ENCODE data around the gene METTL16.

Gene METTL16

DNA sequence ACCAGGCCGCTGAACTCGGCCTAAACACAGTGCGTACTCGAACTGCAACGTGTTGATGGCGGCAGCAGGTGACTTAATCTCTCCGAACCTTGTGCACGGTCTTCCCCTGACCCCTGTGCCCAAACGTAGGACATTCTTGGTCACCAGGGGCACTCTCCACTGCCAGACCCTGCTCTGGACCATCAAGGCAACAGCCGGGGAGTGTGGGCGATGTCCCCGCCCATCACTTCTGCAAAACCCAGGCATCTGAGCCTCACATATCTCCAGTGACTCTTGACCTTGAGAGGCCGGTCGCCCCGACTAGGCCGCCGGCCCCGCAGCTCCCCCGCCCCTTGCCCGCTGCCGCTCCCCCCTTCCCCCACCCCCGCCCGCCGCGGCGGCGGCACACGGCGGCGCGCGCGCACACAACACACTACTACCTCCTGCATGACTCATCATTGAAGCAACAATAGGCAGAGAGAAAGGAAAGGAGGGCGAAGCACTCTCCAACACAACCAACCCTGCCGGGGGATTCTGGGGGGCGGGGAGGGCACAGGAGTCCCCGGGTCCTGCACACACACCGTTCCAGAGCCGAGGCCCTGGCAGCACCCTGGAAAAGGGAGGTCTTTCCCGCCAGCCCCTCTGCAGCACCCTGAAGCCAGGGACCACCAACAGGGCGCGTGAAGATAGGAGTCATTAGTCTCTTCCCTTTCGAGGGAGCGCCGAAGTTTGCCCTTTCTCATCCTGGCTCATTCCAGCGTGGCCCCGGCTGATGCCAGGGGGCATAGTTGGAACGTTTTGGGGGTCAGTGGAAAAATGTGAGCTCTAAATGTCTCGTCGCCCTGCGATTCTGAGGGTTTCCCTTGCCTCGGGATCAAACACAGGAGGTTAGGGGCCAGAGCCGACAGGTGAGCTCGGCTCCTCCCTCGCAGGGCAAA, 112.8 kb downstream of the METTL16 start:
- FAIRE-seq = peak; percentile 31
- DNase-seq (ENCODE audit: extremely low spot score, insufficient read length, low read depth) = no peak

DNA sequence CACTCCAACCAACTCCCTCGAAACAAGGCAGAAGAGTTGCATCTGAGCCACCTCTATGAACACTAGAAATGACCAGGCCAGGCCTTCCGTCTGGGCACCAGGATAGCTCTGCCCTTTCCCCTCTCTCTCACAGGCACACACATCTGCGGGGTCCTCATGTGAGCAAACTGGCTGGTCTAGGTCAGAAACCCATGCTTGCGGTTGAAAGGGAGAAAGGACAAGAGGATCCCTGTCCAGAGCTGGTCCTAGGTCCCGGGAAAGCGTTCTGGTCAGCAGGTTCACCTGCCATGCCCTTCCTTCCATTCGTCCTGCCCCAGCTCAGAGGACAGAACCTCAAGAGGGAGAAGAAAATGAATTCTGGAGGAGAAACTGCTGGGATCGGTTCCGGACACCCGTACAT, 113.5 kb downstream of the METTL16 start:
- no peak for FAIRE-seq
- DNase-seq (ENCODE audit: extremely low spot score, insufficient read length, low read depth) = no peak

DNA sequence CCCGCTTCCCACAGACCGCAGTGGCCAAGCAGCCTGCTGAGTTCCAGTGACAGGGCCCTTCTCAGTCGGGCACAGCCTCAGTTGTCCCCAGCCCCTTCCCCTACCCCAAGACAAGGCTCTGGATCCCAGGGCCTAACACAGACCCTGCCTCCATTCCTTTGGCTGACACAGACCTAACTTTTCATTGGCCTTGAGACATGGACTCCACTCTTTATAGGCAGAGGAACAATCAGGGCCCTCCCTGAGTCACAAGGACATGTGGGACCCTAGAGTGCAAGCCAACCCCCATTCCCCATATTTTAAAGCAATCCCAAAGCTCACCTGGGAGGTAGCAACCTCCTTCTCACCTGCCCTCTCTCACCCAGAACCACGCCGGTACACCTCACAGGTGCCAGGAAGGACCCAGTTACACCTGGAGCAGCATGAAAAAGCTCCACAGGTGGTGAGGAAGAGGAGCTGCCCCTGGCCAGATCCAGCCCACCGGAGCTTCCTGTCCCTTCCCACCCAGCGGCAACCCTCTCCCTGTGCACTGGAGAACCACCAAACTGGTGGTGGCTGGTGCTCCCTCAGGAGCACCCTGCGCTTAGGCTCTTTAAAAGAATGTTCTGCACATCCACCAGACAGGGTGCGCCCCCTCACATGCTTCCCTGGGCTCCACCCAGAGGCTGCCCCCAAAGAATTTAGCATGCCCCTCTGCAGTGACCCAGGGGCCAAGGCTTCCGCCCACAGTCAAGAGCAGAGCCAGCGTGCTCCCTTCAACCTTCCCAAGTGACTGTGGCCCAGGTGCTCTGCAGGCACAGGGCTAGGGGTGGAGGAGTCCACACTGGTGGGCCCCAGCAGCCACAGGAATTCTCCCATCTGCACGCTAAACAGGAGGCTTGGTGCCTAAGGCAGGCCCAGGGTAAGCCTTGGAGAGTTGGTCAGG, 114.2 kb downstream of the METTL16 start:
- DNase-seq (ENCODE audit: extremely low spot score, insufficient read length, low read depth) = no peak
- no peak for FAIRE-seq

DNA sequence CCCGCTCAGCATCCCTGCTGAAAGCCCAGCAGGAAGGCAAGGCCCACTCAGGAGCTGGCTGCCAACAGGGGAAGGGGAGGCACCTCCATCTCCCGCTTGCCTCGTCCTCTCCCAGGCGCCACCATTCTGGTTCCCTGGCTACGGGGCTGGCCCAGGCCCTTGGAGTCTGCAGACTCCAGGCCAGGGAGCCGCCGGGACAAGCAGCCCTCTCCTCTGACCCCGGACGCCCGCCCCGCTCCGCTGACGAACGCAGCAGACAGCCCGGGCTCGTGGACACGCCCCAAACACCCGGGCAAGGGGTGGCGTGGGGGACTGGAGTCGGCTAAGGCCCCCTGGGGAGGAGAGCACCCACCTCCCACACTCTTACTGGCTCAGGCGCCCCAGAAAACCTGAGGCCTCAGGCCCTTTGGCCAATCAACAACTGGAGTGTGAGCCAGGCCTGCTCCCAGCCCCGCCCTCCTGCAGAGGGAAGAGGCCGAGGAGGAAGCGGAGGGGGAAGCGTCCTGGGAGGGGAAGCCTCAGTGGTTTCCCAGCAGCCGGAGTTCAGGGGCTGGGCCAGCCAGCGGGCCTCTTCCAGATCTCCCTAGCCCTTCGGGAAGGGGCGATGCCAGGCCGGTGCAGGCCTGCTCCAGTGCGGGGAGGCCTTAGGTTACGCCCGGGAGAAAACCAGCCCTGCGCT, 115.0 kb downstream of the METTL16 start:
- peak; percentile 90 for FAIRE-seq
- no peak for DNase-seq (ENCODE audit: extremely low spot score, insufficient read length, low read depth)

DNA sequence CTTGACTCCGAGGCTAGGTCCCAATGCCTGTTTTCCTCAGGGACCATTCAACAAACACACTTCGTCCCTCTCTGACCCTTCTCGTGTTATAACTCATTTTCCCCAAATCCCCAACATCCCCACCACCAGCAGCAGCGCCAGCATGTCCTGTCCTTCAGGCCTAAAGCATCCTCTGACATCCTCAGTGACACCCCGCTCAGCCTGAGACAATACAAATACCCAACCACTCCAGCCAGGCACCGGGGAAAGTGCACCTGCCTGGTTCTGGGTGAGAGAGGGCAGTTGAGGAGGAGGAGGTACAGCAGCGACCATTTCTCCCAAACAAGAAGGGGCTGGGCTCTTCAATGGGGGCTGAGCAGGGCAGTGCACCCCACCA, 115.5 kb downstream of the METTL16 start:
- no peak for DNase-seq (ENCODE audit: extremely low spot score, insufficient read length, low read depth)
- FAIRE-seq = no peak

DNA sequence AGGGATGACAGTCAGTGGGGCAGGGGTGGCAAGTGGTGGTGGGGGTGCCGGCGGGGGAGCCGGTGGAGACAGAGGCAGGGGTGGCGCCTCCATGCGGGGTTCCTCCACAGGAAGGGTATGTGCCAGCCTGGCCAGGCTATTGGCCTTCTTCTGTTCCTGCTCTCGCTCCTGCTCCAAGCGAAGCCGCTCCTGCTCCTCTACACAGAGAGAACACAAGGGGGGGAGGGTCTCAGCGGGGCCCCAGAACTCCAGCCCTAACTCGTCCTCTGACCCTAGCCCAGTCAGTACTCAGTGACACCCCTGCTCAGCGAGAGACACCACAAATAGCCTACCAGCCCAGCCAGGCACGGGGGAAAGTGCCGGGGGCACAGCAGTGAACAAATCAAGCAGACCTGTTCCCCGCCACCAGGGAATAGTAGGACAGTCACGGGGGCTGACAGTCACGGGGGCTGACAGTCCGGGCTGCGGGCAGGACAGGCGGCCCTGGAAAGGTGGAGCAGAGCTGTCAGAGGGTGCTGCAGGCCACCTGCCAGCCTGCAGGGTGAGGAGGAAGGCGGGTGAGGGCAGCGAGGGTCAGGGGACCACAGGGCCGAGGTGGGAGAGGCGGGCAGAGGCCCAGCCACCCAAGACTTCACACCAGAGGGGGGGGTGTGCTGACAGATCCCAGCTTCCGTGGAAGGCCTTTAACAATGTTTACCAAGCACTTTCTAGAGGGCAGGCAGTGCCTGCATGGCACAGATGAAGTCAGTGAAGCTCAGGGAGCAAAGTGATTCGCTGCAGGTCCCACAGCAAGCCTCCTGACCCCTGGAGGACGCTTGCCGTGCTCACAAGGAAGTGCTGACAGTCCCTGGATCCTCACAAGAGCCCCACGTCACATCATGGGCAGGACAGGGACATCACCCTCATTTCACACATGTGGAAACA, 116.2 kb downstream of the METTL16 start:
- no peak for FAIRE-seq
- no peak for DNase-seq (ENCODE audit: extremely low spot score, insufficient read length, low read depth)

DNA sequence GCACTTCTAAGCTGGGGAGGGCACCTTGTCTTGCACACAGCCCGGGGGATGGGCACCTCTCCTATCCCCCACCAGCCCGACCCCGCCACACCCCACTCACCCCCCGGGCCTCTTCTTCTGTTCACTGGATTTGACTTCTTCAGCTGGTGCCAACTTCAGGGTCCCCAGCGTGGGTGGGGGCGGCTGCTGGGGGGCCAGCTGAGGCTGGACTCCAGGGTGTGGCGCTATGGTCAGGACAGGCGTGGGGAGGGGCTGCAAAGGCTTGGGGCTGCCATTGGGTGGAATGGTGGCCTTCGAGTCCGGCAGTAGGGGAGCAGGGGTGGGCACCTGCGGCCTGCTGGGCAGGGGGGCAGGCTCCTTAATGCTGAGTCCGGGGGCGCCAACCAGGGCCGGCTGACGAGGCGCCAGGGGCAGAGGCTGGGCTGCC, 116.9 kb downstream of the METTL16 start:
- DNase-seq (ENCODE audit: extremely low spot score, insufficient read length, low read depth) (no peak), FAIRE-seq (no peak)

DNA sequence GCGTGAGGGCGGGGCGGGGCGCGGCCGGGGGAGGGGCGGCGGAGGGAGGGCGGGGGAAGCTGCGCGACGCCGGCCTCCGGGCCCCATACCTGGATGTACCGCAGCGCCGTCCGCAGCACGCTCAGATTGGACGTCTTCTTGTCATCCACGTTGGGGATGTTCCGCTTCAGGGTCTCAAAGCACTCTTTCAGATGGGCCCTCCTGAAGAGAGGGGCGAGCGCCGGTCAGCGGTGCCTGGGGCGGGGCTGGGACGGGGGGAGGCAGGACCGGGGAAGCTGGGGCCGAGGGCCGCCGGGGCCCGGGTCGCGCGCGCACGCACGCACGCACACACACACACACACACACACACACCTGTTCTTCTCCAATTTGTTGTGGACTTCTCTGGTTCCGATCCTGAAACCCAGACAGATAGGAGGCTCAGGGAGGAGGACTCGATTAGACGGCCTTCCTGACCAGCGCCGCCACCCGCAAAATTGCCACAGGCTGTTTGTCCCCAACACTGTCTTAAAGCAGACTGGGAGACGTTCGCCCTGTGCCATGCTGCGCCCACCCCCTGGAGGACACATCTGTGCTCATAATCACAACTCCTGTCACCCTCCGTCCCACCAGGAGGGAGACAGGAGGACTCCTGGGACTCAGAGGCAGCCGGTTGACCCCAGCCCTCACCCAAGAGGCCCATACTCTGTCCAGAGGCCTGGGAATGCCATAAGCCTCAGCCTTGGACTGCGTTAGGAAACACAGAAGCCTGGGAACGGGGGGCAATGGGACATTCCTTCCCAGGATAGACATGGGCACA, 117.5 kb downstream of the METTL16 start:
- DNase-seq (ENCODE audit: extremely low spot score, insufficient read length, low read depth) (no peak), FAIRE-seq (no peak)

DNA sequence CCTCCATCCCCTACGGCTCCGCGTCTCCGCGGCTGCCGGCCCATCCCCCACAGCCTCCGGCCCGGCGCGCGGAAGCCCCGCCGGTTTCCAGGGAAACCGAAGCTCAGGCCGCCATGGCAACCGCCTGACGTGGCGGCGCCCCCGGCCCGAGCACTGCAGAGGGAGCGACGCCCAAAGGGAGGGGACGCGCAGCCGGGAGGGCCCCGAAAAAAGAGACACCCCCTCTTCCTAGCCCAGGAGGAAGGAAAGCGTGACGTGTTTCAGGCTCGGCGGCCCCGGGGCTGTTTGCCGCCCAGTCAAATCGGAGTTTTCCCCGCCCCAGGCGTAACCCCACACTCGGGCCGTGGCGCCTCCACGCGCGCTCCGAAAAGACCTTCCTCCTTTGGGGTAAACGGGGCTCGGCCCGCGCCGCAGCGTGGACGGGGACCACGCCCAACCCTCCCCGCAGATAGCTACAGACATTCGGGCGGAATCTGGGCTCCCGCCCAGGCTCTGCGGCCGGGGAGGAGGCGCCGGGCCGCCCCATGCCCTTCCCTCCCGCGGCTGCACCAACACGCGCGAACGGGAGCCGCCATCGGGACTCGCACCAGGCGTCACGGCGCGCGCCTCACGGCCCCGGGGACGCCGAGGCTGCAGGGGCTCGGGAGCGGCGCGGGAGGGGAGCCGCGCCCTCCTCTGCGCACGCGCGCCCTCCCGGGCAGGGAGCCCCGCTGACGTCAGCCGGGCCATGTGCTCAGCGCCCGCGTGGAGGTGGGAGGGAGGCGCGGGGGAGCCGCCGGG, 118.3 kb downstream of the METTL16 start:
- DNase-seq (ENCODE audit: extremely low spot score, insufficient read length, low read depth) = no peak
- FAIRE-seq = peak; percentile 84

DNA sequence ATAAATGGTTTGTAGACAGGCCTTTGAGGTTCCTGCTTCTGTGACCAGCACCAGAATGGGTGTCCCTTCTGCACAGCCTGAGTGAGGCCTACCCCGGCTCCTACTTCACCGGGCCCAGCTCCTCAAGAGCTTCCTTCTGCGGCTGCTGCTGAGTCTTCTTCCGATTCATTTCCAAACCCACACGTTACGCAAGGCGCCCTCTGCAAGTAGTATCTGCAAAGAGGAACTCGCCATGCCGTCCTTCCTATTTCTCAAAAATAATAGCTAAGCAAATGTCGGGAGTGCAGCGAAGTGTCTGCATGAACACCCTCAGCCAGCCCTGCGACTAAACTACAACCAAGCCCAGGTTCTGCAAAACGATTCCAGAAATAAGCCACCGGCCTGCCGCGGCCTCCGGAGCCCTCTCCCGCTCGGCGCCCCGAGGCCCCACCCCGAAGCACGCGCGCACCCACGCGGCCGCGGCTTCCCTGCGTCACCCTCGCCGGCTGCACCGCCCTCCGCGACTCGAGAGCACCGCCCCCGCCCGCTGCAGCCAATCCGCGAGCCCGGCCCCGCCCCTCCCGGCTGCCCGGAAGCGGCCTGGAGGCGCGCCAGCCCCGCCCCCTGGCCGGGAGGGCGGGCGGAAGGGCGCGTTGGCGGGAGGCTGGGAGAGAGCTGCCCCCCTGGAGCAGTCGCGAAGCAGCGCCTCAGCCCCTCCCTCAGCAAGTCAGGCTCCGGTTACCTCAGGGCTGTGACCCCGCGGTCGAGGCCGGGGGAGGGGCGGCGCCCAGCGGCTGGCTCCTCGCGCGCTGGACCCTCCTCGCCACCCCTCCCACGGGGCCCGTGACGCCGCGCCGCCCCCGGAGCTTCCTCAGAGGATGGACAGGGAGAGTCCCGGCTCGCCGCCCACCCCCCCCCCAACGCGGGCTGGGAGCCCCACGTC, 119.2 kb downstream of the METTL16 start:
- FAIRE-seq = peak; percentile 91
- peak; percentile 81 for DNase-seq (ENCODE audit: extremely low spot score, insufficient read length, low read depth)

DNA sequence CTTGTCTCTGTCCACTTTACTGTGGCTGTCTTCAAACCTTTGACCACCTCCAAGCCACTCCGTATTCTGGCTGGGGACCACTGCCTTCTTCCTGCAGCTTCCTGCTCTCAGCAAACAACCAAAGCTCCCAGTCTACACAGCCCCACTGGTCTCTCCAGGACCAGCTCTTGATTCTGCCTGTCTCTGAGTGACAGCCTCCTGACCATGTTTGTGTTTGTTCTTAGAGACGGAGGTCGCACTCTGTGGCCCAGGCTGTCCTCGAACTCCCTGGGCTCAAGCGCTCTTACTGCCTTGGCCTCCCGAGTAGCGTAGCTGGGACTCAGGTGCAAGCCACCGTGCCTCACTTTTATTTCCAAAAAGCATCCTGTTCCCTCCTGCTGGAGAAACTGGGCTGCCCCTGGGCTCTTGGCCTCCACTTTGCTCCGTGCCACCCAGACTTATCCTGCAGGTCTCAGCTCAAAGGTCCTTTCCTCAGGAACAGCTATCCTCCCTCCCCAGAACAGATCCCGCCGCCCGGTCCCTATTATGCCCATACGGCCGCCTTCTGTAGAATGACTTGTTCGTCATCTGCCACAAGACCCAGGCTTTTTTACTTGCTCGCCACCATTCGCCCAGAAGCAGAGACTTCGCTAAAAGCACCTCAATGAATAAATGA, 120.0 kb downstream of the METTL16 start:
- FAIRE-seq (peak; percentile 35), DNase-seq (ENCODE audit: extremely low spot score, insufficient read length, low read depth) (no peak)

DNA sequence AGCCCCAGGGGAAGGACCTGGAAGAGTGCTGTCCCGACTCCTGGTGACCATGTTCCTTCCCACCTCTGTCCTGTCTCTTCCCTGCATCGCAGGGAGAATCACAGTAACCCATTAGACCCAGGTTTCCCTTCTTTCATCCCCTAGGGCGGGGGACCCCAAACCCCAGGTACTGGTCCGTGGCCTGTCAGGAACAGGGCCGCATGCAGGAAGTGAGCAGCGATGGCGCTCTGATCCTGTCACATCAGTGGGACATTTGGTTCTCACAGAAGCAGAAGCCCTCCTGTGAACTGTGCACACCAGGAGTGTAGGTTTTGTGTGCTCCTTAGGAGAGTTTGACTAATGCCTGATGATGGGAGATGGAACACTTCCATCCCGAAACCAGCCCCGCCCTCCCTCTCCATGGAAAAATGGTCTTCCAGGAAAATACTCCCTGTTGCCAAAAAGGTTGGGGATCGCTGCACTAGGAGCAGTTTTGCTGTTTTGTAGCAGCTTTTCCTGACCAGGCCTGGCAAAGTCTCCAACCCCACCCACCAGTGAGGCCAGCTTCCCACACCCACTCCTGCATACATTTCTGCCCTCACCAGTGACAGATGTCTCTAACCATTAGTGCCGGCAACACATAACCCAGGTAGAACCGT, 121.4 kb downstream of the METTL16 start:
- no peak for FAIRE-seq

DNA sequence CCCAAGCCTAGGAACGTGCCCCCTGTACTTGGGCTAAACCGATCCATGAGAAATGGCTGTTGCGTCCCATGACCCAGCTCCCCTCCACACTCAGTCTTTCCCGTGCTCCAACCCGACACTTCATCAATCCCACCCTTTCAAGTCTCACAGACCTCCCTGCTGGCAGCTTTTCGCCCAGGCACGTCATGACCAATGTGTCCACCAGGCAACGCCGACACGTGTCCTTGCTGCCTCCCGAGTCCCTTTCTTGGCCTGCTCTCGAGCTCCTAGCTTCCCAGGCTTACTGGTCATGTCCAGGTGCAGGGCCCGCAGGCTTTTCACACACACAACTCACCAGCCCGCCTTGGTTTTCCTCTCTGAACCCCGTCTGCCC, 123.0 kb downstream of the METTL16 start:
- no peak for DNase-seq (ENCODE audit: extremely low spot score, insufficient read length, low read depth)
- FAIRE-seq = no peak

More for the DNA sequence above, 121.4 kb downstream of the METTL16 start:
- no peak for DNase-seq (ENCODE audit: extremely low spot score, insufficient read length, low read depth)

DNA sequence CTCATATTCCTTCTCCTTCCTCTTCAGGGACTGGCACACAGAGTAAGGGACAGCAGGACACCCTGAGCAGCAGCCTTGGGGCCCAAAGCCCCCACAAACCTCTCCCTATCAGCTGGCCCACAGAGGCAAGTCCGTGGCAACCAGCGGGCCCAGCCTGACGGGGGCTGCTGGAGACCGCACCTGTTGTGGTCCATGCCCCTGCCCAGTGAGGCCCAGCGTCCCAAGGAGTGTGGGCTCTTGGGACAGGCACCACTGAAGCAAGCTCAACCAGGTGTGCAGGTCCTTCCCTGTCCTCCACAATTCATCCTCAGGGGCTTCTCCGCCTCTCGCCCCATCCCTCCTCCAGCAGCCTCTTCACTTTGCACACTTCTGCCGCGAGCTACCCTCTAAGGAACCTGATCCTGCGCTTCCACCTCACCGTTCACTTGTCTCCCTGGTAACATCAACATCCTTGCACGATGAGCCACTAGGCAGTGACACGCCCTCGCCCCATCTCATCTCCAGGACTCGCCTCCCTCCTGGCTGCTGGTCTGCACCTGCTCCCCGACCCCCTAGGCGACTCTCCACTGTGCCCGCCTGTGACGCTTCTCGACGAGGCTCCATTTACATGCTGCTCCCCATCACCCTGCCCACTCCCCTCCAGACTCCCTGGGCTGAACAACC, 123.5 kb downstream of the METTL16 start:
- DNase-seq (ENCODE audit: extremely low spot score, insufficient read length, low read depth) = no peak
- no peak for FAIRE-seq
